Measurements from ENCODE around the gene UGT2B10.

DNA sequence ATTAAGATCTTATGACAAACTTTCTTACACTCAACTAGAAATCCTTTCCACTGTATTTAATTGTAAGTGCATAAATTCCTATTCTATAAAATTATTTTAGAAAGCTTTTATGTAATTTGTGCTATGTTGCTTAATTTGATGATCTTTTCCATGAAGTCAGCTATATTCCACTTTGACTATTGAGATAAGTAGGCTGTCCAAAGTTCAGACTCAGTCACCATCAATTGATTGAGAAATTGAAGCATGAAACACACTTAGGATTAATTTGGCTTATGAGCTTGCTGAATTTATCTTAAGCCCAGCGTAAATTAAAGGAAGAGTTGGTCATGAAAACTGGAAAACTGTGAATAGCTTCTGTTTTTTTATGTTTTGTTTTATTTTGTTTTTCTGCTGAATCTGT is 18.7 kb upstream of the UGT2B10 start:
- no peak for TF ChIP-seq EZH2 (IDR thresholded peaks at IDR 0.05; ENCODE audit: borderline replicate concordance, low read depth, low read length, severe bottlenecking)
- TF ChIP-seq, protein P1, sequence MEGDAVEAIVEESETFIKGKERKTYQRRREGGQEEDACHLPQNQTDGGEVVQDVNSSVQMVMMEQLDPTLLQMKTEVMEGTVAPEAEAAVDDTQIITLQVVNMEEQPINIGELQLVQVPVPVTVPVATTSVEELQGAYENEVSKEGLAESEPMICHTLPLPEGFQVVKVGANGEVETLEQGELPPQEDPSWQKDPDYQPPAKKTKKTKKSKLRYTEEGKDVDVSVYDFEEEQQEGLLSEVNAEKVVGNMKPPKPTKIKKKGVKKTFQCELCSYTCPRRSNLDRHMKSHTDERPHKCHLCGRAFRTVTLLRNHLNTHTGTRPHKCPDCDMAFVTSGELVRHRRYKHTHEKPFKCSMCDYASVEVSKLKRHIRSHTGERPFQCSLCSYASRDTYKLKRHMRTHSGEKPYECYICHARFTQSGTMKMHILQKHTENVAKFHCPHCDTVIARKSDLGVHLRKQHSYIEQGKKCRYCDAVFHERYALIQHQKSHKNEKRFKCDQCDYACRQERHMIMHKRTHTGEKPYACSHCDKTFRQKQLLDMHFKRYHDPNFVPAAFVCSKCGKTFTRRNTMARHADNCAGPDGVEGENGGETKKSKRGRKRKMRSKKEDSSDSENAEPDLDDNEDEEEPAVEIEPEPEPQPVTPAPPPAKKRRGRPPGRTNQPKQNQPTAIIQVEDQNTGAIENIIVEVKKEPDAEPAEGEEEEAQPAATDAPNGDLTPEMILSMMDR (IDR thresholded peaks at IDR 0.05; ENCODE audit: borderline replicate concordance, extremely low read depth, low read length, poor library complexity, severe bottlenecking): no peak

Measured in DND-41 (cell line).